GM12873 (cell line): ENCODE results near the gene NECTIN1.
A peak's percentile ranks its signal among the peaks of the same experiment; 100 is the strongest.

Experiments
- TF ChIP-seq, protein P1 (sequence below): IDR thresholded peaks from 2 replicates; pipeline ENCODE4 v1.5.1; 2012; ENCODE audit warnings: low read depth, mild to moderate bottlenecking, moderate library complexity, low read length, control low read depth; ENCODE audit not compliant: insufficient read depth; ENCODE audit errors: missing control alignments

NECTIN1 gene

GRCh38 chr11:119679346-119679745 is 49.7 kb downstream of the NECTIN1 start:
- TF ChIP-seq, protein P1, sequence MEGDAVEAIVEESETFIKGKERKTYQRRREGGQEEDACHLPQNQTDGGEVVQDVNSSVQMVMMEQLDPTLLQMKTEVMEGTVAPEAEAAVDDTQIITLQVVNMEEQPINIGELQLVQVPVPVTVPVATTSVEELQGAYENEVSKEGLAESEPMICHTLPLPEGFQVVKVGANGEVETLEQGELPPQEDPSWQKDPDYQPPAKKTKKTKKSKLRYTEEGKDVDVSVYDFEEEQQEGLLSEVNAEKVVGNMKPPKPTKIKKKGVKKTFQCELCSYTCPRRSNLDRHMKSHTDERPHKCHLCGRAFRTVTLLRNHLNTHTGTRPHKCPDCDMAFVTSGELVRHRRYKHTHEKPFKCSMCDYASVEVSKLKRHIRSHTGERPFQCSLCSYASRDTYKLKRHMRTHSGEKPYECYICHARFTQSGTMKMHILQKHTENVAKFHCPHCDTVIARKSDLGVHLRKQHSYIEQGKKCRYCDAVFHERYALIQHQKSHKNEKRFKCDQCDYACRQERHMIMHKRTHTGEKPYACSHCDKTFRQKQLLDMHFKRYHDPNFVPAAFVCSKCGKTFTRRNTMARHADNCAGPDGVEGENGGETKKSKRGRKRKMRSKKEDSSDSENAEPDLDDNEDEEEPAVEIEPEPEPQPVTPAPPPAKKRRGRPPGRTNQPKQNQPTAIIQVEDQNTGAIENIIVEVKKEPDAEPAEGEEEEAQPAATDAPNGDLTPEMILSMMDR = no peak

DNA sequence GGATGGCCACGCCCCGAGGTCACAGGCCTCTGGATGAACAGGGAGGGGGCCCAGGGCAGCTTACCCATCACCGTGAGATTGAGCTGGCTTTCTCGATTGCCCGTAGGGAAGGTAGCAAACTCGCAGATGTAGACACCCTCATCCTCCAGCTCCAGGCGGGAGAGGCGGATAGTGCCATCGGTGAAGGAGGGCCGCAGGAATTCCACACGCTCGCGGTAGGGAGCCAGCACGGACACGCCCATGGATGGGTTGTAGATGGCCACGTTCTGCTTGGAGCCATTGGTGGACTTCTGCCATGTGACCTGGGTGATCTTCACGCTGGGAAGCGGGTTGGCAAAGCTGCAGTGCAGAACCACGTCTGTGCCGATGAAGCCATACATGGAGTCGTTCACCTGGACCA is 50.6 kb downstream of the NECTIN1 start:
- TF ChIP-seq, protein P1 = no peak

GRCh38 chr11:119677840-119678239 is 51.2 kb downstream of the NECTIN1 start:
- TF ChIP-seq, protein P1 = no peak

GRCh38 chr11:119676461-119677020 is 52.5 kb downstream of the NECTIN1 start:
- TF ChIP-seq, protein P1 = no peak

DNA sequence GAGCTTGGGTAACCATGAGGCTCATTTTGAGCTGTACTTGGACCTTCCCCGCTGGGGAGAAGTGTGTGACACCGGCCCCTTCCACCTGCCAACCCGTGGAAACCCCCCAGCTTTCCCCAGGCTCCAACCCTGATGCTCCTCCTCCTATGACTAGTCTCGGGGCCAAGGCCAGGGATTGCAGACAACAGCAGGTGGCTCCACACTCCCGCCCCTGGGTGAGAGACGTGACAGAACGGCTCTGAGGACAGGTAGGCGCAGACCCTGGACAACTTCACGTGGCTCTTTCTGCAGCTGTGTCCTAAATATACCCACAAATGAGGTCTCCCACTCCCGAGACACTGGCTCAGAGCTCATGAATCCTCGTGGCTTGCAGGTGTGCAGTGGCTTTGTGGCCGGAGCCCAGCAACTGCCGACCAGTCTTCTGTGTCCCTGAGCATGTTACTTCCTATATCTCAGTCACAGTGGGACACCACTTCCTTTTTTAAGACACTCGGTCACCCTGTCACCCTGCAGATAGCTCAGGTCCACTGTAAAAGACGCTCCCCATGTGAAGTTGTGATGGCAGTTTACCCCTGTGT is 55.2 kb downstream of the NECTIN1 start:
- TF ChIP-seq, protein P1 = peak; percentile 59

GRCh38 chr11:119673052-119673758 is 55.8 kb downstream of the NECTIN1 start:
- TF ChIP-seq, protein P1 = no peak

GRCh38 chr11:119672597-119672996 is 56.4 kb downstream of the NECTIN1 start:
- TF ChIP-seq, protein P1 = no peak
